GM23338 (cell line): ENCODE measurements around the gene CELSR3.

Experiments
- CREB1 ChIP-seq: fragments of 250-450 bp; sonication (Bioruptor Pico); IDR thresholded peaks from 2 replicates; pipeline ENCODE4 v1.5.0; 2020; ENCODE audit warnings: low read depth, mild to moderate bottlenecking, moderate library complexity
- ETS1 ChIP-seq: IDR thresholded peaks from 2 replicates; pipeline ENCODE4 v1.6.1; 2016; ENCODE audit warnings: antibody characterized with exemption
- EZH2 ChIP-seq: fragments of 200-600 bp; sonication (generic); IDR thresholded peaks from one replicate; pipeline ENCODE4 v1.8.0; 2017; ENCODE audit warnings: antibody characterized with exemption, mild to moderate bottlenecking, low read depth; ENCODE audit not compliant: unreplicated experiment
- EZH2phosphoT487 ChIP-seq: fragments of 200-600 bp; sonication (generic); IDR thresholded peaks from one replicate; pipeline ENCODE4 v1.8.1; 2018; ENCODE audit warnings: antibody characterized with exemption; ENCODE audit not compliant: unreplicated experiment
- JUNB ChIP-seq: IDR thresholded peaks from one replicate; pipeline ENCODE4 v1.6.1; 2016; ENCODE audit warnings: antibody characterized with exemption; ENCODE audit not compliant: unreplicated experiment
- NANOG ChIP-seq: IDR thresholded peaks from 2 replicates; pipeline ENCODE4 v1.6.1; 2016; ENCODE audit warnings: antibody characterized with exemption, borderline replicate concordance
- POLR2AphosphoS5 ChIP-seq: IDR thresholded peaks from 2 replicates; pipeline ENCODE4 v1.6.1; 2016; ENCODE audit warnings: antibody characterized with exemption, low read depth
- REST ChIP-seq: IDR thresholded peaks from one replicate; pipeline ENCODE4 v1.6.1; 2018; ENCODE audit warnings: antibody characterized with exemption; ENCODE audit not compliant: unreplicated experiment
- TF ChIP-seq, protein P1 (sequence below), 2 experiments: fragments of 200-600 bp in 1 of 2; sonication (generic) in 1 of 2; conservative IDR thresholded peaks; 2 replicates each; pipeline versions ENCODE4 v1.5.1 to v1.6.1; 2016 to 2017; ENCODE audit warnings: antibody characterized with exemption in 2 of 2, low read depth in 2 of 2, mild to moderate bottlenecking in 2 of 2, moderate library complexity in 1 of 2

GRCh38 chr3:48663489-48664312 is 1.0 kb upstream of the CELSR3 start:
- TF ChIP-seq NANOG = no peak
- TF ChIP-seq, protein P1, sequence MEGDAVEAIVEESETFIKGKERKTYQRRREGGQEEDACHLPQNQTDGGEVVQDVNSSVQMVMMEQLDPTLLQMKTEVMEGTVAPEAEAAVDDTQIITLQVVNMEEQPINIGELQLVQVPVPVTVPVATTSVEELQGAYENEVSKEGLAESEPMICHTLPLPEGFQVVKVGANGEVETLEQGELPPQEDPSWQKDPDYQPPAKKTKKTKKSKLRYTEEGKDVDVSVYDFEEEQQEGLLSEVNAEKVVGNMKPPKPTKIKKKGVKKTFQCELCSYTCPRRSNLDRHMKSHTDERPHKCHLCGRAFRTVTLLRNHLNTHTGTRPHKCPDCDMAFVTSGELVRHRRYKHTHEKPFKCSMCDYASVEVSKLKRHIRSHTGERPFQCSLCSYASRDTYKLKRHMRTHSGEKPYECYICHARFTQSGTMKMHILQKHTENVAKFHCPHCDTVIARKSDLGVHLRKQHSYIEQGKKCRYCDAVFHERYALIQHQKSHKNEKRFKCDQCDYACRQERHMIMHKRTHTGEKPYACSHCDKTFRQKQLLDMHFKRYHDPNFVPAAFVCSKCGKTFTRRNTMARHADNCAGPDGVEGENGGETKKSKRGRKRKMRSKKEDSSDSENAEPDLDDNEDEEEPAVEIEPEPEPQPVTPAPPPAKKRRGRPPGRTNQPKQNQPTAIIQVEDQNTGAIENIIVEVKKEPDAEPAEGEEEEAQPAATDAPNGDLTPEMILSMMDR (conservative IDR thresholded peaks at IDR 0.05; ENCODE audit: low read depth in 2 of 2) = peak; percentile 71 to 78
- TF ChIP-seq REST = peak; percentile 26
- TF ChIP-seq EZH2phosphoT487 = no peak
- peak; percentile 66 for TF ChIP-seq POLR2AphosphoS5
- TF ChIP-seq EZH2 = no peak
- TF ChIP-seq ETS1 = peak; percentile 10; the same call in 1 of the 2 replicates
- TF ChIP-seq CREB1 (CRISPR knock-in tag) = peak; percentile 92
- no peak for TF ChIP-seq JUNB
